GM12878 (cell line): ENCODE data around the gene FIGNL2. TPM values are rescaled to one million over a fixed set of nuclear protein-coding genes. Genes with fewer than 3 reads are reported as not detected.

Experiments
- ATAC-seq: fragments of 200-7000 bp; cut with Tn5 transposase; 3 replicates; pipeline ENCODE4 v1.9.1; 2020; ENCODE audit warnings: mild to moderate bottlenecking, moderate library complexity
- BruUV-seq: library from RNA; stranded (reverse); fragments of 400-500 nt; replicated peaks from 2 replicates; lab custom pipeline; 2021; lab: Mats Ljungman, UMichigan
- CTCF ChIA-PET: fragments of 300-600 bp; sonication (Branson Sonifier 250); formaldehyde crosslinking; extraction: SDS; loops from one replicate; lab custom pipeline; 2021; ENCODE audit warnings: inconsistent platforms; lab: Yijun Ruan, JAX
- POLR2A ChIA-PET: fragments of 350-600 bp; formaldehyde crosslinking; extraction: SDS; loops from one replicate; lab custom pipeline; 2021; ENCODE audit warnings: inconsistent platforms; lab: Charles Lee
- RAD21 ChIA-PET: fragments of 300-600 bp; sonication (Branson Sonifier 250); formaldehyde crosslinking; loops from one replicate; lab custom pipeline; 2023; ENCODE audit warnings: antibody characterized with exemption; ENCODE audit not compliant: unreplicated experiment; lab: Charles Lee
- SMC1A ChIA-PET: fragments of 300-600 bp; sonication (Branson Sonifier 250); formaldehyde crosslinking; loops from one replicate; lab custom pipeline; 2023; ENCODE audit not compliant: unreplicated experiment, uncharacterized antibody; lab: Charles Lee
- DNase-seq: peaks from one replicate; pipeline ENCODE4 v3.0.0-alpha.2; 2011; ENCODE audit warnings: low read depth, low spot score
- FAIRE-seq: peaks from 3 replicates; lab custom pipeline; 2011; peaks lifted over from hg19 to GRCh38; lab: Jason Lieb, UNC
- H2AFZ ChIP-seq: 2 replicates; pipeline ENCODE4 v1.6.0; 2011; ENCODE audit warnings: low read depth, low read length, control low read depth; ENCODE audit not compliant: control insufficient read depth
- H3K27ac ChIP-seq: 2 replicates; pipeline ENCODE4 v1.5.1; 2011; ENCODE audit warnings: control low read depth; ENCODE audit not compliant: control insufficient read depth, insufficient read depth
- H3K27me3 ChIP-seq, 2 experiments: replicated peaks in 1 of 2; 2 replicates each; pipeline versions ENCODE4 v1.6.0 to v1.6.1; 2011; ENCODE audit warnings: low read length in 1 of 2; ENCODE audit not compliant: control insufficient read depth in 2 of 2, insufficient read depth in 2 of 2
- H3K36me3 ChIP-seq, 2 experiments: 2 replicates each; pipeline ENCODE4 v1.5.1; 2011; ENCODE audit warnings: low read length in 1 of 2; ENCODE audit not compliant: control insufficient read depth in 2 of 2, insufficient read depth in 2 of 2
- H3K4me1 ChIP-seq: 2 replicates; pipeline ENCODE4 v1.6.1; 2011; ENCODE audit warnings: mild to moderate bottlenecking, low read length, moderate library complexity, mixed read lengths; ENCODE audit not compliant: control insufficient read depth, insufficient read depth
- H3K4me2 ChIP-seq: 2 replicates; pipeline ENCODE4 v1.6.0; 2011; ENCODE audit warnings: control low read depth; ENCODE audit not compliant: control insufficient read depth, insufficient read depth
- H3K4me3 ChIP-seq: fragments of 200-600 bp; sonication (generic); 2 replicates; pipeline ENCODE4 v1.5.1; 2016
- H3K79me2 ChIP-seq: 2 replicates; pipeline ENCODE4 v1.6.0; 2011; ENCODE audit warnings: low read length; ENCODE audit not compliant: control insufficient read depth, insufficient read depth
- H3K9ac ChIP-seq: 2 replicates; pipeline ENCODE4 v1.8.0; 2011; ENCODE audit warnings: low read length, control low read depth, mixed read lengths; ENCODE audit not compliant: control insufficient read depth, insufficient read depth
- H3K9me3 ChIP-seq: replicated peaks from 3 replicates; pipeline ENCODE4 v1.5.1; 2011; ENCODE audit warnings: mild to moderate bottlenecking, low read length; ENCODE audit not compliant: control insufficient read depth, insufficient read depth
- H4K20me1 ChIP-seq: 2 replicates; pipeline ENCODE4 v1.6.0; 2011; ENCODE audit not compliant: control insufficient read depth, insufficient read depth
- CHD4 ChIP-seq: fragments of 200-600 bp; sonication (generic); IDR thresholded peaks from 2 replicates; pipeline ENCODE4 v1.6.1; 2016; ENCODE audit warnings: mild to moderate bottlenecking
- EGR1 ChIP-seq, 2 experiments: IDR thresholded peaks; 1 replicate in 1 of 2; 2 replicates in 1 of 2; pipeline ENCODE4 v1.6.1; 2011 to 2012; ENCODE audit warnings: low read depth in 2 of 2, low read length in 2 of 2, borderline replicate concordance in 1 of 2, mild to moderate bottlenecking in 1 of 2, moderate library complexity in 1 of 2
- JUNB ChIP-seq: IDR thresholded peaks from 2 replicates; pipeline ENCODE4 v1.6.1; 2016; ENCODE audit warnings: antibody characterized with exemption, mild to moderate bottlenecking
- MTA2 ChIP-seq: fragments of 450-650 bp; IDR thresholded peaks from 2 replicates; pipeline ENCODE4 v1.6.1; 2016; ENCODE audit warnings: low read depth, mild to moderate bottlenecking, moderate library complexity
- NBN ChIP-seq: fragments of 450-650 bp; IDR thresholded peaks from 2 replicates; pipeline ENCODE4 v1.6.1; 2016
- NR2C1 ChIP-seq: fragments of 450-650 bp; IDR thresholded peaks from 2 replicates; pipeline ENCODE4 v1.6.1; 2017; ENCODE audit warnings: antibody characterized with exemption, mild to moderate bottlenecking, moderate library complexity
- PAX8 ChIP-seq: fragments of 450-650 bp; IDR thresholded peaks from 2 replicates; pipeline ENCODE4 v1.6.1; 2017; ENCODE audit warnings: mild to moderate bottlenecking, moderate library complexity
- RB1 ChIP-seq: fragments of 450-650 bp; formaldehyde crosslinking; IDR thresholded peaks from 2 replicates; pipeline ENCODE4 v1.6.1; 2017; ENCODE audit warnings: mild to moderate bottlenecking, borderline replicate concordance
- RBBP5 ChIP-seq: fragments of 200-600 bp; sonication (generic); conservative IDR thresholded peaks from 2 replicates; pipeline ENCODE4 v1.6.1; 2016
- SIN3A ChIP-seq: IDR thresholded peaks from 2 replicates; pipeline ENCODE4 v1.6.1; 2012; ENCODE audit warnings: low read depth, low read length, improper control_type of control experiment
- SMAD1 ChIP-seq: fragments of 450-650 bp; IDR thresholded peaks from 2 replicates; pipeline ENCODE4 v1.6.1; 2018; ENCODE audit warnings: mild to moderate bottlenecking, low read depth; ENCODE audit not compliant: partially characterized antibody
- STAT3 ChIP-seq: IDR thresholded peaks from 2 replicates; pipeline ENCODE4 v1.6.1; 2011; ENCODE audit warnings: low read depth, low read length, improper control_type of control experiment
- YY1 ChIP-seq: IDR thresholded peaks from 2 replicates; pipeline ENCODE4 v1.6.1; 2011; ENCODE audit warnings: low read depth, mild to moderate bottlenecking, low read length
- ZNF217 ChIP-seq: fragments of 450-650 bp; IDR thresholded peaks from 2 replicates; pipeline ENCODE4 v1.6.1; 2017; ENCODE audit warnings: antibody characterized with exemption, mild to moderate bottlenecking
- WGBS: methylation state at CpG from one replicate; pipeline ENCODE4 v1.1.6; 2016; ENCODE audit warnings: low lambda C conversion rate; ENCODE audit not compliant: insufficient replicate concordance, insufficient coverage; ENCODE audit errors: missing lambda C conversion rate; 5-methylcytosine and 5-hydroxymethylcytosine counted together
- in situ Hi-C: fragments of 300-500 bp; cut with MboI; formaldehyde crosslinking; loops from 9 replicates; pipeline ENCODE4 v1.14.3; 2018; ENCODE audit warnings: mixed read lengths
- intact Hi-C: fragments of 100-400 bp; cut with micrococcal nuclease; formaldehyde crosslinking; loops from one replicate; pipeline ENCODE4 v1.14.2; 2022; ENCODE audit not compliant: unreplicated experiment
- polyA plus RNA-seq, 11 experiments: library from polyadenylated mRNA; depleted of rRNA in 4 of 11; unstranded in 6 of 11; stranded (reverse) in 5 of 11; fragments of >200 nt; fragmentation: Nextera tagmentation in 4 of 11; fragmentation: Illumina TruSeq in 1 of 11; extraction: Ambion mirVana in 4 of 11; extraction: Trizol in 1 of 11; gene quantifications; 1 replicate in 1 of 11; 2 replicates in 10 of 11; pipeline versions ENCODE4 v1.2.1 to v1.2.3, GENCODE V29; 2011 to 2016; ENCODE audit warnings: inconsistent platforms in 2 of 11, missing spikeins in 2 of 11, low read depth in 1 of 11
- total RNA-seq, 4 experiments: library from RNA; depleted of rRNA in 3 of 4; stranded (reverse); fragments of >200 nt in 3 of 4; fragmentation: Illumina TruSeq in 1 of 4; extraction: Trizol in 1 of 4; gene quantifications; 2 replicates each; pipeline versions ENCODE4 v1.2.1 to v1.2.3, GENCODE V29; 2013 to 2021

The FIGNL2 gene
- total and polyA plus RNA-seq, 10 of the 15 experiments (the other 5 are each of a cell fraction or from before 2014, with no cell fraction given), result not detected

- no peak for DNase-seq
- ChIA-PET CTCF (no interaction called here), SMC1A (no interaction called here), RAD21 (no interaction called here), POLR2A (no interaction called here)
- Histone ChIP-seq H3K9ac (no peak overlapping the region), H3K79me2 (no peaks in the 10 kb centered on the region), H3K9me3 (no peaks in the 10 kb centered on the region), H2AFZ (no peak overlapping the region), H4K20me1 (no peaks in the 10 kb centered on the region), H3K4me2 (no peak overlapping the region), H3K27me3 (0 out of 4 replicates have a peak, but pooled peaks cover 0 to 1% of the 10 kb centered on the region in 2 experiments), H3K4me3 (no peak overlapping the region), H3K36me3 (no peaks in the 10 kb centered on the region), H3K4me1 (no peaks in the 10 kb centered on the region), H3K27ac (no peak overlapping the region)
- no TSS peak for BruUV-seq
- TF ChIP-seq SIN3A, result no peak
- no peak for TF ChIP-seq NBN
- TF ChIP-seq STAT3, result no peak
- TF ChIP-seq EGR1 (IDR thresholded peaks at IDR 0.05; ENCODE audit: borderline replicate concordance in 1 of 2, low read depth in 2 of 2, low read length in 2 of 2), result no peak
- no peak for TF ChIP-seq MTA2
- no peak for TF ChIP-seq ZNF217
- no peak for TF ChIP-seq JUNB
- TF ChIP-seq RBBP5, result no peak
- no peak for TF ChIP-seq NR2C1
- no peak for TF ChIP-seq YY1
- no peak for TF ChIP-seq RB1
- no peak for TF ChIP-seq PAX8
- TF ChIP-seq CHD4, result no peak
- TF ChIP-seq SMAD1, result no peak
- in situ Hi-C loops, result no loop called here
- intact Hi-C loops, result no loop called here
- ATAC-seq, result no peak
- FAIRE-seq, result no peak
- 50% methylated on average over 2 of the region's 2 CpGs for WGBS
These were observed 62.6 kb downstream of the FIGNL2 start for GRCh38 chr12:51785906-51786305.
